NCI-H1436 treated with DMSO at 0.1 percent for 48 hours (cell line): ENCODE measurements around the gene NECTIN3.

Experiments
- DNase-seq: peaks from one replicate; lab custom pipeline; 2025; lab: John Stamatoyannopoulos, UW

The NECTIN3 gene

DNA sequence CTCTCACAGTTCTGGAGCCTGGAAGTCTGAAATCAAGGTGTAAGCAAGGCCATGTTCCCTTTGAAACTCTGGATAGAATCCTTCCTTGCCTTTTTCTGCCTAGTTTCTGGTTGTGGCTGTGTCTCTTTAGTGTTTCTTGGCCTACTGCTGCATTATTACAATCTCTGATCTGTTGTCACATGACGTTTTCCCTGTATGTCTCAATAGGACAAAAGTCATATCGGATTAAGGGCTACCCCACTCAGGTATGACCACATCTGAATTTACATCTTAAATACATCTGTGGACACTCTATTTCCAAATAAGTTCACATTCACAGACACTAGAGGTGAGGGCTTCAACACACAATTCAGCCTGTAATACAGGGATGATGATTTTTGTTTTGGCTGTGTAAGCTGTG, 13.3 kb downstream of the NECTIN3 start:
- DNase-seq: no peak

DNA sequence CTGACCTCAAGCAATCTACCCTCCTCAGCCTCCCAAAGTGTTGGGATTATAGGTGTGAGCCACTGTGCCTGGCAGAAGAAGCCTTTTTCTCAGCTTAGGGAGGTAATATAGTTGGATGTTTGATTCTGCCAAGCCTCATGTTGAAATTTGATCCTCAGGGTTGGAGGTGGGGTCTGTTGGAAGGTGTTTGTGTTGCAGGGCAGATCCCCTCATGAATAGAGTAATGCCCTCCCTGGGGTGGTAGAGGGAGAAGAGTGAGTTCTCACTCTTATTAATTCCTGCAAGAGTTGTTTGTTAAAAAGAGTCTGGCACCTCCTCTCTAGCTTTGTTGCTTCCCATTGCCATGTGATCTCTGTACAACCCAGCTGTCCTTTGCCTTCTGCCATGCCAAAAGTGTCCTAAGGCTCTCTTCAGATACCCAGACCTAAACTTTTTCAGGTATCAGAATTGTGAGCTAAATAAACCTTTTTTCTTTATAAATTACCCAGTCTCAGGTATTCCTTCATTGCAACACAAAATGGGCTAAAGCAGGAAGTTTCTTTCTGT, 16.4 kb downstream of the NECTIN3 start:
- DNase-seq: no peak

DNA sequence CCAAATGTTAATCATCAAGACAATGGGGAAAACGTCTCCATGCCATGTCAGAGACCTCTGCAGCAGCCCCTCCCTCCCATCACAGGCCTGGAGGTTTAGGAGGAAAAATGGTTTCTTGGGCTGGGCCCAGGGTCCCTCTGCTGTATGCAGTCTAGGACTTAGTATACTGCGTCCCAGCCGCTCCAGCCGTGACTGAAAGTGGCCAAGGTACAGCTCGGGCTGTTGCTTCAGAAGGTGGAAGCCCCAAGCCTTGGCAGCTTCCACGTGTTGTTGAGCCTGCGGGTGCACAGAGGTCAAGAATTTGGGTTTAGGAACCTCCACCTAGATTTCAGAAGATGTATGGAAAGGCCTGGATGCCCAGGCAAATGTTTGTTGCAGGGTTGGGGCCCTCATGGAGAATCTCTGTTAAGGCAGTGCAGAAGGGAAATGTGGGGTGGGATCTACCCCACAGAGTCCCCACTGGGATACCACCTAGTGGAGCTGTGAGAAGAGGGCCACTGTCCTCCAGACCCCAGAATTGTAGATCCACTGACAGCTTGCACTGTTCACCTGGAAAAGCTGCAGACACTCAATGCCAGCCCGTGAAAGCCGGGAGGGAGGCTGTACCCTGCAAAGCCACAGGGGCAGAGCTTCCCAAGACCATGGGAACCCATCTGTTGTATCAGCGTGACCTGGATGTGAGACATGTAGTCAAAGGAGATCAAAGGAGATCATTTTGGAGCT, 25.0 kb downstream of the NECTIN3 start:
- no peak for DNase-seq

DNA sequence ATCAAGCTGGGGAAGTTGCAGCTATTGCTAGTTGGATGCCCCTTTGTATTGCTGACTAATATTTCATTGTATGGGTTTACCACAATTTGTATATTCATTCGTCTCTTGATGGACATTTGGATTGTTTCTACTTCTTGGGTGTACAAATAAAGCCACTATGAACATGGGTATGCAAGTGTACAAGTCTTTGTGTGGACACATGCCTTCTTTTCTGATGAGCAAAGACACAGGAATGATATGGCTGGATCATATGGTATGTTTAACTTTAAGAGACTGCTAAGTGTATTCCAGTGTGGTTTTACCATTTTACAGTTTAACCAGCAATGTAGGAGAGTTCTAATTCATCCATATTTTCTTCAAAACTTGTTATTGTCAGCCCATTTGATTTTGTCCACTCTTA, 32.2 kb downstream of the NECTIN3 start:
- DNase-seq: no peak

DNA sequence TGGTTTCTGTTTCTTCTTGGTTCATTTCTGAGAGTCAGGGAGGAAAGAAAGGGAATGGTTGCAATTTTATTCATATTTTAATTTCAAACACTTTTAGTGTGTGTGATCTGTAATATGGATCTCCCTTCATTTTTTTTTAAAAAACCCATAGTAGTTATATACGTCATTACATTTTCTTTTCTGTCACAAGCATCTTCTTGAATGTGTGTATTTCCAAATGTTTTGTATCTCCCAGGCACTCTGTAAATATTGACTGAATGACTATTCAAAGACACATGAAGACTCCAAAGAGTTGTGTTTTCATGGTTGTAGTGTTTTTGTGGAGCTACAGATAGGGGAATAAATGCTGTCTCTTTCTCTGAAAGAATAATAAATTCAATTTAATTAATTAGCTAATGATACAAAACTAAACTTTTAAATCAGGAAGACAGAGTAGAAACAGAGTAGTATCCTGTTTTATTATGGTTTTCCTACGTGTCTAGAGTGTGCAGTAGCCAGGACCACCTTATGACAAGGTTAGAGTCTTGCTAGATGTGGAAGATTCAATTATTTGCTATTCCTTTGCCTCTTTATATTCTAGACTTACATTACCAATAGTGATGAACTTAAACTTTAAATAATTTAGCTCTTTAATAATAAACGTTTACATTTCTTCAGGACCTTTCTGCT, 35.5 kb downstream of the NECTIN3 start:
- no peak for DNase-seq

DNA sequence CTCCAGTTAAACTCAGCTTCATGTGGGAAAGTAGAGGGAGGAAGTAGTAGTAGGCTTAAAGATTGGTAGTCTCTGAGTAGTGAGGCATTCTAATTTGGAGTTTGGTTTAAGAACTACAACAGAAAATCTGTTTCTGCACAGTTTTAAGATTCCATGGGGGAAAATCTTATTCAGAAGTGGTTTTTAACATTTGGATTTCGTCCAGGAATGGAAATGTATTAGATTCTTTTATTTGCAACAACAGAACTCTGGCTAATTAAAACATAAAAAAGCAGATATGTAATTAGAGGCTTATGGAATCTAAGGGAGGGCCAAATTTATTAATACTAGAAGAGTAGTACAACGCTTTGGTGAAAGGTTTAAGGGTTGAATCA, 36.0 kb downstream of the NECTIN3 start:
- DNase-seq: no peak

DNA sequence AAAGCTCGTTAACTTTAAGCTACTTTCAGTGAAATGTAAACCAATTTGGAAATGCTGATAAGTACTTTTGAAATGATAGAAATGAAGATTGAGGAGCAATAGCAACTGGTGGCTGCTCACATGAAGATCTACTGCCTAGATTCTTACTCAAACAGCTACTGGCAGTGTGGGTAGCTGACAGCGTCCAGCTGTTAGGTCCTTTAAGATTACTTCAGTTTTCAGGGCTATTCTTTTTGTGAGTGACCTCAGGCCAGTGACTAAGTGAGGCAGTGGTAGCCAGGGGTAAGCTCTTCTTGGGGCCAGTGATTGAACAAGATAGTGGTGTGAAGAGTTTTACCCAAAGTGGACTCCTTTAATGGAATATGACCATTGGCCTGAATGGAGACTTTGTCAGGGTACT, 41.3 kb downstream of the NECTIN3 start:
- no peak for DNase-seq

DNA sequence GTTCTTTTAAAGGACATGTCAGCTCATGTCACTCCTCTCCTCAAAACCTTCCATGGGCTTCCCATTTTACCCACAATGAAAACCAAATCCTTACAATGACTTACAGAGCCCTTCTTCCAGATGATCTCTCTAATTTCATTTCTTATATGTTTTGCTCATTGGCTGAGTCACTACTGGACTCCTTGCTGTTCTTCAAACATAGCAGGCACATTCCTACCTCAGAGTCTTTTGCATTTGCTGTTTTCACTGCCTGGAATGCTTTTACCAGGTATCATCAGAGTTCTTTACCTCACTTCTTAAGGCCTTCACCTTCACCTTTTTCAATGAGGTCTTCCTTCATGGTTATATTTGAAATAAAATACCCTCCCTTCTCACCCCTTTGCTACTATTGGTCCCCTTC, 57.3 kb downstream of the NECTIN3 start:
- DNase-seq: no peak

DNA sequence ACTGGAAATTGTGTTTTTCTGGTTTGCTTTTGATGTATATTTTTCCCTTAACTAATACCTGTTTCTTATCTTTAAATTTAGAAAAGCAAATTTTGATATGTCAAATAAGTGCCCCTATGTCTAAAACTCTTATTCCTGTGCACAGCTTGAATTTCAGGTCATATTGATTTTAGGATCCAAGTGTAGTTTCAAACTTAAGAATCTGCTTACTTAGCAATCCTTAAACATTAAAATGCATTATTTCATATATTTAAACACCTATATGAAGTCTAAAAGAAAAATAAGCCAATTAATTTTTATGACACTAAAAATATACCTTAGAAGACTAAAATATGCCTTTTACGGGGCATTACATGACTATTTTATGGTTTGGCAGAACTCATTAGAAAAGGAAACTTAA, 59.2 kb downstream of the NECTIN3 start:
- no peak for DNase-seq

DNA sequence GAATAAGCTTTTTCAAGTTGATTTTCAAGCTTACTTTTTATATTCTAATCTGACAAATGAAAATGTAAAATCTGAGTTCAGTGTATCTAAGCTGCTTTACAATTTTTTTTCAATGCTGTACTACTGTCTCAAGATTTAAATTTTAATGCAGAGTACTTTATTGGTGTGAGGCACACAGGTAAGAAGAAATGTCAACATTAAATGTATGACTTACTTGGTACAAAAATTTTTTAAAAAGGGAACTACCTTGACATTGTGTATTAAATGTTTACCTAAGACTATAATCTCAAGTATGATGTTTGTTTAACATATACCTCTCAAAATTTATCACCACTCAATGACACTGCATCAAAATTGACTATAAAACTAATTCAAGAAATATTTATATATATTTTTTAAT, 62.7 kb downstream of the NECTIN3 start:
- no peak for DNase-seq

DNA sequence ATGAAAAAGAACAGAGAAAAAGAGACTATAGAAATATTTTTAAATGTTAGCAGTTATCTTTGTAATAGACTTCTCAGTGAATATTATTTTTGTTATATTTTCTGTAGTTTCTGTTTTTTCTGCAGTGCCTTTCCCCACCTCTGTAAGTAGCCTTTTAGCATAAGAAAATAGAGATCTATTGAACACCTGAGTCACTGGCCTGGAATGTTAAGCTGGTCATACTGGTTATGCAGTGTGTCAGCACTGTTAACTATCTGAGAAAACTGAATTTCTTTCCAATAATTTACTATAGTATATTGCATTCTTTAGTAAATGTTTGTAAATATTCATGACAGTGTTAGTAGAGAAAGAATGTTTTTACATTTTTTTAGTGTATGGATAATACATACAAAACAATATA, 79.8 kb downstream of the NECTIN3 start:
- DNase-seq: no peak

DNA sequence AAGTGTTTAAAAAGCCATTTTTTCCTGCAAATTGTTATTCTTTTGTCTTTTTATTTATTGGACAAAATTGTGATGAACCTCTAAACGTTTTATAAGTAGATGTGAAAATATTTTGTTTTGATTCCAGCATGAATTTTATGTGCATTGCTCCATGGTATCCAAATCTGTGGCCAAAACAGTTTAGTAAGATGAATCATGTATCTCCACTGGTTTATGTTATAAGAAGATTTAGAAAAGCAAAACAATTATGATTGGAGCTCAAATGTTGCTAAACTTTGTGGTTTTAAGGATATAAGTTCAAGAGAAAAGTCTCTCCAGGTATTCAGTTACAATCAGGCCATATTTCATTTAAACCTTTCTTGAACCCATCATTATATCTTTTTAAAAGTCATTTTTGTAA, 80.9 kb downstream of the NECTIN3 start:
- DNase-seq: no peak

DNA sequence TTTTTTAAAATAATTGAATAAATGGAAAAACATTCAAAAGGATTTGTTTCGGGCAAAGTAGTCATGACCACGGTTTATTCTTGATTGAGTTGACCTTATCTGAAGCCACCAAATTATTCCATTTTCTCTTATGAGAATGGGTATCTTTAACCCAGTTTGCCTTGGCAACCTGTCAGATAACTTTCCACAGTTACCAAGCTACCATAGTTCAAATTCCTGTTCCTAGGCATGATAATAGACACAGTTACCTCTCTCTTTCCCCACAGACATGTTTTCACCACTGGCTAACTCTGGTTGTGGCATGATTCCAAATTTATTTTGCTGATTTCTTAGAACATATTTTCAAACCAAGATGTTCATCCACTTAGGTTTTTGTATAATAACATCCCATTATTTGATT, 84.9 kb downstream of the NECTIN3 start:
- DNase-seq: no peak

DNA sequence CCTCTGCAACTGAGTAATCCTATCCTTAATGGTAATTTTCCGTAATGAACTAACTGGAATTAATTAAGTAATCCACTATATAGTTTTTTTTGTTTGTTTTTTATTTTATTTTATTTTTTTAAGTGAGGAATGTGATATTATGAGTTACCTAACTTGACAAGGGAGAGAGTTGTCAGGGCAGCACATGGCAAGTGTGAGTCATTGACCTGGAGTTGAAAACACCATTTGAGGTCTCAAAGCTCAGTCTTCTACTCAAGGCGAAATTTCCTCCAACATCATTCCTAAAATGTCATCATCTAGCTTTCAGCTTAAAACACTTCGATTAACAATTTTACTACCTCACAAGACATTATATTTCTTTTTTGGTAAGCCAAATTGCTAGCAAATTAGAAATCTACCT, 87.8 kb downstream of the NECTIN3 start:
- DNase-seq: no peak

DNA sequence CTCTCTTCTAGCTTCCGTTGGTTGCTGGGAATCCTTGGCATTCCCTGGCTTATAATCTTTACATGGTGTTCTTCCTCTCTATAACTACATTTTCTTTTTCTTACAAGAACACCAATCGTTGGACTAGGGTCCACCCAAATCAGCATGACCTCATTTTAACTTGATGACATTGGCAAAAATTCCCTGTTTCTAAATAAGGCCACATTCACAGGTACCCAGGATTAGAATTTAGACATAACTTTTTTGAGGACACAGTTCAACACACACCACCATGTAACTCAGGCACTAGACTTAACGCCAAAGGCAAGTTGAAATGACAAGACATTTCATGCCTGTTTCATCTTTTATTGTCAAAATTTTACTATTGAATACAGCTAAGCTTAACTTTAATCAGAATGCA, 93.0 kb downstream of the NECTIN3 start:
- DNase-seq: no peak

DNA sequence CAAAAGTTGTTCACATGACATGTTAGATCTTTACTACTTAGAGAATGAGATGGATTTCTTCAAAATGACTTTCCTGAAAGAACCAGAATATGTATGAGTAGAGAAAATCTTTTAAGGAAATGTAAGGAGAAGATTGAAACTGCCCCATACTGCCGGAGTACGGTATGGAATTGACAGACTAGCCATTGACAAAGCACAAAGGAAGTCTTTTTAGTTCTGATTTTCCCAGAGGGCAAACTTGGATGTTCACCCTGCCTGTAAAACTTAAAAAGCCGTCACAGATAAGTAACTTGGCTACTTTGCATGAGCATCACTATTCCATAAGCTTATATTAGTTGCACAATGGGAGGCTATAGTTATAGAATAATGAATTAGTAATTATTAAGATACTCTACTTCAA, 93.8 kb downstream of the NECTIN3 start:
- DNase-seq: no peak

DNA sequence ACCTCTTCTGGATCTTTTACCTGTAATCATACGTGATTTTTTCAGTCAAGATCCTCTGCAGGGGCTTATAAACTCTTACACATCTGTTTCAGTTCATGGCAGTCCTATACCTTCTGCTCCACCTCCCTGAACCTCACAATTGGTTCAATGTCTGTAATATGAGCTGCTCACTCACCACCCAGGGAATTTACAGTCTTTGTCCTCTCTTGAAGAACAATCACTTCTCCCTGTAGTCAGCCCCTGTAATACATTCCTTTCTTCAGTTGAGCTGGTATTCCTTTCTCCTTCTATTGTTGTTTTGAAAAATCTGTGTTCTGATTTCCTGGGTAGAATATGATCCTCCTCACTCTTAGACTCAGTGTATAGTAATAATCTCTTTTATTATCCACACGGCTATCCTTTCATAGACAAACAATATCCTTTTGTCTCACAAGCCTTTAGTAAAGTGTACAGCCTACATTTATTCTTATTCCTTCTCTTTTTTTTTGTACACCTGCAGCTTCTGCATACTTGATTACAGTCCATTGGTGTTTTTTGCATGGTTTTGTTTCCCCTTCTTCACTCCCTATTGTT, 101.8 kb downstream of the NECTIN3 start:
- no peak for DNase-seq

DNA sequence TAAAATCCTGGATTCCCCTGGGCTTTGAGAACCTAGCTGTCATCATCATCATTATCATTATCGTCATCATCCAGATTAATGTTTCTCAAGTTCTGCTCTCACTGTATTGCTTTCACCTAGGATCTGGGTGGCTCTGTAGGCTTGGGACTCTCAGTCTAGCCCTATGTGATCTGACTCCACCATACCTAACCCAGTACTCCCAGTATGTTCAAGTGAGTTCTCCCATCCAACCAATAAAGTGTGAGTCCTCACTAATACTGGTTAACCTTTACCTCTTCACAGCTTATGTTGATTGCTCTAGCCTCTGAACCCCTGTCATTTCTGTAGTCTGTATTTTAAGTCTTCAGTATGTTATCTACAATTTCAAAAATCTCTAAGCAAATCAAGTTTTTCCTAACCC, 102.3 kb downstream of the NECTIN3 start:
- DNase-seq: no peak

DNA sequence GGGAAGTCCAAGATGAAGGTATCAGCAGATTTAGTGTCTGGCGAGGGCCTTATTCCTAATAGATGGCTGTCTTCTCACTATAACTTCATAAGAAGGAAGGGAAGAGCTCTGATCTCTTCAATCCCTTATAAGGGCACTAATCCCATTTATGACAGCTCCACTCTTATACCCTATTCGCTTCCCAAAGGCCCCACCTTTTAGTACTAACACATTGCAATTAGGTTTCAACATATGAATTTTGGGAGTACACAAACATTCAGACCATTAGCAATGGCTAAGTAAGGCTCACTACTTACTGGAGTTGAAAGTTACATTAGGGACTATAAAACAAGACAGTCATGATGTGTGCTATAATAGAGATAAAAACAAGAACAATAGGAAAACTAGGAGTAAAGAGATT, 118.9 kb downstream of the NECTIN3 start:
- no peak for DNase-seq

DNA sequence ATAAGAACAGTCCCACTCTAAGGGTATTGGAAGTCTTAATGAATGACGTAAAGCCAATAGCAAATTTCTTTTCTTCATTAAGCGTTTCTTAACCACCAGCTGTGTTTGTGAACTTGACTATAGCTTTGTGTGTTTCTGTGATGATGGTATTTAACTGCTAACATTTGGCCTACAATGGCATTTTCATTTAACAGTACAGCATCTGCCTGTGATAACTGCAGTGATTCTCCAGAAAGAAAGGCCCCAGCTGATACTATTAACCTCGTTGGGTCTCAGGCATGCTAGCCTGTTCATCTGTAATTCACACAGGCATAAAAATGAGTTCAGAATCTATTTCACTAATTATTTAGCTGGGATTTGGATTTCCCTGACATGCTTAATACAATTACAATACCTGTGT, 121.9 kb downstream of the NECTIN3 start:
- DNase-seq: no peak

DNA sequence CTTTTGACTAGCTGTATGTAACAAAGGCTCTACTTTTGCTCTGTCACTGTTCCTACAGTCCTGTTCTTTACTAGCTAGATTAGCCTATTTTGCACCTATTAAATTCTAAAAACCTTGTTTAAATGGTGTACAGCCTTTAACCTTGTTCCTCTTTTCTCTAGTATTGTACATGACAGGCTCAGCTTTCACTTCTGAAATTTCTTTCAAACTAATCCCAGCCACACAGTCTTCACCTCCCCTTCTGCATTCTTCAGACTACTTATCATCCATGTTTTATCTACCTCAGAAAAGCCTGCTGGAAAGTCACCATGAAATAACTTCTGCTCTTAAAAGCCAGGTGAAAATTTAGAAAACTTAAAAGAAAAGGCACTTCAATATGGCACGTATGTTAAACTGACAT, 122.4 kb downstream of the NECTIN3 start:
- DNase-seq: no peak

DNA sequence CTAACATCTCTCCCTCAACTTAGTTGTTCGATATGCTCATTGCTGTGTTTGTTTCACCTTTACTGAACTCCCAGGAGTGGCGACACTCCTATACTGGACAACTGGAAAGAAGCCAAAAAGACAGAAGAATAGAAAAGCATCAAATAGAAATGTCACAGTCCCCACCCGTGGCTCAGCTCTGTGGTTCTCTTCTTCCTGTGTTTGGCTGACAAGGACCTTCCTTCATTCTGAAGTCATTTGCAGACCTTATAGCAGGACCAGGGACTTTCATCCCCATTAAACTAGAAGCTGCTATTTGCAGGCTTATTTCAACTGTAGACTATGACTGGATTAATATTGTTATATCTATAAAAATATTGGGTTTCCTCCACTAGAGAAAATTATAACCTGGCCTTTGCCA, 125.9 kb downstream of the NECTIN3 start:
- no peak for DNase-seq

DNA sequence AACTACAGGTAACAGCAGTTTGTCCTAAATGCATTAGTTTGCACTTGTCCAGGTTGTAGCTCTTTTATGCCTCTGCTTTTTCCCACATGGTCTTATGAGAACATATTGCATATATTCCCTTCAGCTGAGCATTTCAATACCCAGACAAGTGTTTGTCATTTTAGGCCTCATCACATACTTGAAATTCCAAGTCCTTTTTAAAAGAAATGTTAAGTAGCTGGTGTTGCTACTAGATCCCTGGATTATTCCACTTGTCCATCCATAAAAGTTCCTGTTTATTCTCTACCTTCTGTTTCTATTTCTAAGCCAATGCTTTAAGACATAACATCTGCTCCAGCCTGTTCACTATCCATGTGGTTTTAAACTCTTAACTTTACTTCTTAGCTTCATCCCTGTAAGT, 128.4 kb downstream of the NECTIN3 start:
- no peak for DNase-seq
